GM18505 (cell line): ENCODE data around the gene INSYN2B.

Source experiments
- ATAC-seq: cut with Tn5 transposase; IDR thresholded peaks from one replicate; pipeline ENCODE4 v1.9.1; 2021; ENCODE audit not compliant: unreplicated experiment
- POLR2A ChIP-seq: IDR thresholded peaks from 4 replicates; pipeline ENCODE4 v1.6.1; 2011; ENCODE audit warnings: borderline replicate concordance; ENCODE audit not compliant: insufficient read depth, insufficient read length; ENCODE audit errors: extremely low read depth

The INSYN2B gene

DNA sequence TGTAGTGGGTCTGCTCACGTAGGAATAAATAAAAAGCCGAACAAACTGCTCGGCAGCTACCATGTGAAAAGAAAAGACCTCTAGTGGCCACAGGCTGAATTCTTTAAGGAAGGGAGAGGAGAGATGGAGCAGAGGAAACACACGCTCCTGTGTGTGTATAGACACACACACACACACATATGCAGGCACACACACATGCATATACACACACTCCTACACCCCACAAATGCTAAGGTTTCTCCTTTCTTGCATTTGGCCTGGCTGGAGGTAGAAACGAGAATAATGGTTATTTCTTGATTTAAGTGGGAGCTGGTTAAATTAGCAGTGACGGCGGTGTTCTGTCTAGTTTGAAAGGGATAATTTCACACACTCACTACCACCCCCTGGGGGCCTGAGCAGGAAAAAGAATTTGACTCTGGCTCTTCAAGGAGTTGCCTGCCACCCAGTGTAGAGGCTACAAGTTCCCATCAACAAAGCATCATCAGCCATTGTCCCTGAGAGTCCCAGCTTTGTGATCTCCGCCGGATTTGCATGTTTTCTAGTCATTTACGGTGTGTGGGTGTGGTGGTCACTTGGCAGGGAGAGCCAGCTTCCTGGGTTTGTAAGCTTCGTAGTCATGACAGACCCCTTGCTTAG is at the start of gene INSYN2B:
Gene INSYN2B, minus strand, starts transcription at position 78 of the 636 bp plus-strand sequence. CDS start 96,597 bp downstream, outside the sequence.
- no peak for TF ChIP-seq POLR2A

DNA sequence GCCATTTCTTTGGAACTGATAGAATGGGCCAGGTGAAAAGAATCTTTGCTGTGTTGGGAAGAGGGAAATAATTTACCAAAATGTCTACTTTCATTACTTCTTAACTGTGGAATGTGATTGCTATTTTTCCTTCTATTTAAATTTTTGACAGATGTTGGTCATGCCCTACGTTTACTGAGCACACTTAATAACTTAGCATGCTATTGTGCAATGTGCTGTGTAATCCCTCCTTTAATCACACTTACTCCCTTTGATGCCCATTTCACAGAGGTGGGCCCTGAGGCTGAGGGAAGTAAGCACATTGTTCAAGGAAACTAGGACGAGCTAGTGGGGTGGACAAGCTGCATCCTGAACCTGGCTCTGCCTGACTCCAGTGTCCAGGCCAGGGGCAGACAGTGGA is 47.8 kb upstream of the INSYN2B start:
- no peak for TF ChIP-seq POLR2A
- no peak for ATAC-seq

More for the DNA sequence above, at the start of gene INSYN2B:
- ATAC-seq = peak; percentile 52

DNA sequence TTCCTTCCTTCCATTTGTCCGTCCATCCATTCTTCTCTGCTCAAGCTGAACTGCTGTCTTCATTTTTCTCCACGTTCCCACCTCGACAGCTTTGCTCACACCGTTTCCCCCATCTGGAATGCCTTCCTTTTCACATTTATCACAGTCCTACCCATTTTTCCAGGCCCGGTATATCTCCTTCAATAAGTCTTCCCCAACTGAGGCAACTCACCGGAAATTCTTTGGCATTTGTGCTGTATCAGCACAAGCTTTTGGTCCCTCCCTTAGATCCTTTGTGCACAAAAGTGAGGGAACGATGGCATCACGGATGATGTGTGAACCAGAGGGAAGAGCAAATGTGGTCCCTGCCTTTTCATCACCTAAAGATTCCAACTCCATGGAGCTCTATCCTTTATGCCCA is 45.6 kb upstream of the INSYN2B start:
- no peak for TF ChIP-seq POLR2A
- ATAC-seq = no peak

DNA sequence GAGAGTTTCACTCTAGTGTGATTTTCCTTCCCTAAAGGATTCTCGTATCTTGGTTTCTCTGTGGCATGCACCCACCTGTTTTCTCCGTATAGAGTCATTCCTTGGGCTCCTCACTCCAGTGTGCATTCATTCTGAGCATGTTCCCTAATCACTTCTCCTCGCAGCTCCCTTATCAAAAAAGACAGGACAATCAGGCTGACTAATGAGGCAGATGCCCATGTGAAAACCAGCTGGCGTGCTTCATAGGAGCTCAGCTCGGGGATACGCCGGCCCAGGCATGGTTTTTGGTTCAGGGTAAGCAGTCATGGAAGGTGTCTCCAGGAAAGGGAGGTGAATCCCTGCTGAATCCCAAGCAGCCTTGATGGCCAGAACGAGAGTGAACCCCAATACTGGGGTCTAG is 41.2 kb upstream of the INSYN2B start:
- ATAC-seq = no peak
- TF ChIP-seq POLR2A = no peak

DNA sequence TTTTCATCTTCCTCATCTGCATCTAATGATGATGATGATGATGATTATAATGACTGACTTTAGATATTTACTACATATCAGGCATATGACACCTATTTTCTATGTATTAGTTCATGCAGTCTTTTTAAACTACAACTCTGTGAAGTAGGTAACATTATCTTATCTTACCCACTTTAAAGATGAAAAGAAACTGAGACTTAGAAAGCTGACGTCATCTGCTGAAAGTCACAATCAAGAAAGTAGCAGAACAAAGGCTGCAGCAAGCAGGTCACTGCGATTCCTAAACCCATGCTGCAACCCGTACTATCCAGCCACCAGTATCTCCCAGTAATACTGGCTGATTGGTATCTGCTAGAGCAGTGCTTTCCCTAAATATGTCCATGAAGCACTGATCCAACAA is 40.1 kb upstream of the INSYN2B start:
- no peak for ATAC-seq
- no peak for TF ChIP-seq POLR2A

DNA sequence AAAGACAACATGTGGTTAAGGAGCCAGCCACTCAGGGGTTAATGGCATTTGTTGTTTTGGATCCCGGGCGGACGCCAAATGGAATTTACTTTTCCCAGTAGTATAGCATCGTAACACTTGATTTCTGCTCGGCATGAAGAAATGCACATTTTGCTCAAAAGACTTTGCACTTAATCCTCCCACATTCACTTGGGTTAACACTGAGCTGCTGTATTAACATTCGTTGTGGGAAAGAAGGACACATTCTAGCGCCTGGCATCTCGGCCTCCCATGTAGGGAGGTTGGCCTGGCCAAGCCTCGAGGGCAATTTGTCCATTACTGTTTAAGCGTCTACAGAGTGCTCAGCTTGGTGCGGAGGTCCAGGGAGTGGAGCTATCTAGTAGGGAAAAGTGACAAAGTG is 32.3 kb upstream of the INSYN2B start:
- no peak for TF ChIP-seq POLR2A
- no peak for ATAC-seq

DNA sequence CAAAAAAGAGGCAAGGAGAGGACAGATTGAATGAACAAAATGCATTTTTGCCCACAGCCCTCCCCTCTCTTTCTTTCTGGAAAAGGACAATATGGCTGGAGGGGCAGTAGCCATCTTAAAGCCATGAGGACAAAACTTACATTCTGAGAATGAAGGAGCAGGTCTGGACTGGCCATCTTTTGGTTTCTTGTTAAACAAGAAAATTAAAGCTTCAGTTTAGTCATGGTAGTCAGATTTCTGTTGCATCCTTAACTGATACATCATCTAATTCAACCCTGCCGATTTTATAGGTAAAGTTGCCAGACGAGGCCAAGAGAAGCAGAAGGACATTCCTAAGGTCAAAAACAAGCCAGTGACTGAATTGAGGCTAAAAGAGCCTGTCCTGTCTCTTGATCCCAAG is 31.5 kb upstream of the INSYN2B start:
- ATAC-seq = no peak
- TF ChIP-seq POLR2A = no peak

DNA sequence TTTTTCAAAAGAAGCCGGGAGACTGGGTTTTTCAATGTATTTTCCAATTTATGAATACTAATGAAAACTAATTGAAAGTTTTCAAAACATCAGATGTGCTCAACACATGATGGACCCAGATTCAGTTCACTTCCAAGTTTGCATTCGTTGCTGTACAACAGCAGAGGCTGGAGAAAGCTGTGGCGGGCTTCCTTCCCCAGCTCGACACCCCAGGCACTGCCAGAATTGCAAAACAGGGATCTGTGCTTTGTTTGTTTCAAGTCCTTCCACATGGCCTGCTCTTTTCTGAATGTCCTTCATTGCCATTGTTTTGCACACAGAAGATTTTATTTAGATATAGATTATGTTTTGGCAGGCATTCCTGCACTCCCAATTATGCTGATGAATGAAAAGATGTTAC is 30.3 kb upstream of the INSYN2B start:
- no peak for ATAC-seq
- no peak for TF ChIP-seq POLR2A

DNA sequence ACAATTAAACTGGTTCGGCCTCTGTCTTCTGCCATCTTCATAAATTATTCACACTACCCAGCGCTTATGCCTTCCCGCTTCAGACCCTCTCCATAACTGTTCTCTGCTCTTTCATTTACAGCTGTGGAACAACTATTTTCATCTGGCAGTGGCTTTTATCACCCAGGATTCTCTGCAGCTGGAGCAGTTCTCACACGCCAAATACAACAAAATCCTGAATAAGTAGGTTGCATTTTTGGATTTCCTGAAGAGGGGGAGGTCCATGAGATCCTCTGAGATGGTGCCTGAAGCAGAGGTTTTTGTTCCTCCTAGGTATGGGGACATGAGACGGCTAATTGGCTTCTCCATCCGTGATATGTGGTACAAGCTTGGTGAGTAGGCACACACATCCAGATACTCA is 28.1 kb upstream of the INSYN2B start:
- ATAC-seq = no peak
- no peak for TF ChIP-seq POLR2A

DNA sequence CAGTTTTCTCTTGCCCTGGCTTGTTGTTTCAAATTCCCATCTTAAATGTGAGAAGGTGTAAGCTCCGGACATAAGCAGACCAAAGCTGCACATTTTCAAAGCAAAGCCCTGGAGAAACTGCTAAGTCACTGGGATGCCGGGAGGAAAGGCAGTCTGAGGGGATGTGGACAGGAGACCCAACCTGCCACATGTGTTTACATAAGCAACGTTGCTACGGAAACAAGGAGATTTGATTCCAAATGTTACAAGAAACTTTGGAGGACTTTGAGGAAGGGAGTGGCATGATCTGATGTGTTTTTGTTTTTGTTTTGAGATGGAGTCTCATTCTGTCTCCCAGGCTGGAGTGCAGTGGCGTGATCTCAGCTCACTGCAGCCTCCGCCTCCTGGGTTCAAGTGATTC is 25.7 kb upstream of the INSYN2B start:
- no peak for TF ChIP-seq POLR2A
- no peak for ATAC-seq

DNA sequence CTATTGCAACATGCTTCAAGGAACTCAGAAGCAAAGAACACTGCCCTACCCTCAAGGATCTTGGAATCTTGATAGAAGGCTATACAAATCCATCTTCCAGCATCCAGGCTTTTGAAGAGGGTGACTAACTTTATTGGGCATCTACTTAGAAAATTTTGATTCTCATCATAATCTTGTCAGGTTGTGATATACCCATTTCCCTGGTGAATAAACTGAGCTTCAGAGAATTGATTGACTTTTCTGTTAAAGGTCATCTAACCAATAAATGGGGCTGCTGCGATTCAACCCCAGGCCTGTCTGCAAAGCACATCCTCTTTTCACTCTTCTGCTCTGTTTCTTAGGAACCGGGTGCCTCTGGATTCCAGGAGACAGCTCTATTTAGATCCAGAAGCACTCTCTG is 19.9 kb upstream of the INSYN2B start:
- no peak for ATAC-seq
- TF ChIP-seq POLR2A = no peak

DNA sequence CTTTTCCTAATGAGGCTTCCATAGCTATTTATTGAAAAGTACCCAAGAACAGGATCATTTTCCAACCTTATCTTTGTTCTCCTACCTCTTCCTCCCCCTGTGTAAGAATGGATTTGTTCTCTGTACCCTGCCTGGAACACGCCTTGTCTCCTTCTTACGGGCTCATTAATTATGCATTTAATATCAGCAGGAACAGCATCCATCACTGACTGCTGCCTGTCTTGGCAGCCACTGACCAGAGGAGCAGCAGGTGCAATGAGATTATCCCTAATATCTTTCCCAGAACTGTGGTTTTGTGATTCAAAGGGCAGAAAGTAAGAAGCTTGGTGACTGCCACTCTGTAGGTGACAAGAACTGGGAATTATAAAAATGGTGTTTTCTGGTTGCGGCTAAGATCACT is 19.3 kb upstream of the INSYN2B start:
- TF ChIP-seq POLR2A = no peak
- ATAC-seq = no peak

DNA sequence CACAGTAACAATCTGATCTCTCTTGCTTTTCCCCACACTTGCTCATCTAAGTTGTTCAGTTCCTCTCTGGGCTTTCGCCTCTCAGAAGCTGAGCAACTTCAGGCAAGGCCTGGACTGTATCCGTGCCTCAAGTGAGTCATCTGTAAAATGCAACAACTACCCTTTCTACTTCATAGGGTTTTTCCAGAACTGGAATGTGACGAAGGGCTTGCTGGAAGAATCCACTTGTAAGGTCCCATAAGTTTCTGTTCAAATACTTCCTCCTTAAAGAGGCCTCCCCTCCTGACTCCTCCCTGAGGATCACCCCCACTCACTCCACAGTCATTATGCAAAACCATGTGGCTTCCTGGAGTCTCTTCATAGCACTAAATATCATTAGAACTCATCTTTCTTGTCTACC is 17.5 kb upstream of the INSYN2B start:
- no peak for ATAC-seq
- no peak for TF ChIP-seq POLR2A

DNA sequence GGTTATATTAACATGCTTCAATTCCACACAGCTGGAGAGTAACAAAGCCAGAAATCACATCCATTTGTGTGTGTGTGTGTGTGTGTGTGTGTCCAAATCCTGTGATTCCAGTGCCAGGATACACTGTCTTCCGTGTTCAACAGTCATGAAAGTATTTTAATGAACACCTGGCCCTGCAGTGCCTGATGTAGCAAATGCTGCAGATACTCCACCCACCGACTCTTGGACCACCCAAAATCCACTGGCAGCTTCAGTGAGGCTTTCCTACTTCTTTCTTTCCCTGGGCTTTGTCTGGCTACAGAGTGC is 13.1 kb upstream of the INSYN2B start:
- no peak for TF ChIP-seq POLR2A
- ATAC-seq = no peak
